Measurements from ENCODE around the gene GIMAP6.
"Not testable (repeated sequence)": the region's sequence is repeated elsewhere in the genome, so short reads cannot be mapped to it uniquely, and the experiment has no call there.

GIMAP6 gene

GRCh38 chr7:150586068-150586784 is 46.0 kb downstream of the GIMAP6 start:
- DNase-seq = no peak

- no peak for DNase-seq
Observed at GRCh38 chr7:150585199-150585598, 47.0 kb downstream of the GIMAP6 start.

- DNase-seq = no peak
Observed at GRCh38 chr7:150580638-150581394, 51.4 kb downstream of the GIMAP6 start.

- DNase-seq = not testable (repeated sequence)
Observed at GRCh38 chr7:150579979-150580637, 52.1 kb downstream of the GIMAP6 start.

Measured in right kidney (tissue), 1 donor.